GM23338 (cell line): ENCODE data around the gene FBXL2. TPM values are rescaled to one million over a fixed set of nuclear protein-coding genes. Genes with fewer than 3 reads are reported as not detected.

Experiments
- ATAC-seq: fragments of 200-7000 bp; cut with Tn5 transposase; 3 replicates; pipeline ENCODE4 v1.9.1; 2020
- DNase-seq: peaks from one replicate; pipeline ENCODE4 v3.0.0-alpha.2; 2015; ENCODE audit warnings: low spot score
- H2AFZ ChIP-seq: fragments of 200-600 bp; sonication (generic); 2 replicates; pipeline ENCODE4 v1.8.0; 2016; ENCODE audit warnings: antibody characterized with exemption, mild to moderate bottlenecking, moderate library complexity
- H3F3A ChIP-seq: fragments of 200-600 bp; sonication (generic); replicated peaks from 2 replicates; pipeline ENCODE4 v1.8.0; 2017; ENCODE audit warnings: antibody characterized with exemption, mixed run types, low read depth
- H3K27ac ChIP-seq: fragments of 200-600 bp; sonication (generic); 2 replicates; pipeline ENCODE4 v1.6.1; 2016; ENCODE audit warnings: low read depth
- H3K27me3 ChIP-seq: fragments of 200-600 bp; sonication (generic); 2 replicates; pipeline ENCODE4 v1.8.0; 2016; ENCODE audit warnings: mild to moderate bottlenecking, mixed run types, moderate library complexity; ENCODE audit not compliant: insufficient read depth
- H3K36me3 ChIP-seq: fragments of 200-600 bp; sonication (generic); 2 replicates; pipeline ENCODE4 v1.8.0; 2016; ENCODE audit warnings: mild to moderate bottlenecking; ENCODE audit not compliant: insufficient read depth
- H3K4me1 ChIP-seq: fragments of 200-600 bp; sonication (generic); 2 replicates; pipeline ENCODE4 v1.8.0; 2016; ENCODE audit warnings: mild to moderate bottlenecking, moderate library complexity; ENCODE audit not compliant: insufficient read depth
- H3K4me2 ChIP-seq: fragments of 200-600 bp; sonication (generic); 2 replicates; pipeline ENCODE4 v1.7.1; 2017; ENCODE audit warnings: mixed run types
- H3K4me3 ChIP-seq: fragments of 200-600 bp; sonication (generic); 2 replicates; pipeline ENCODE4 v1.6.1; 2016; ENCODE audit warnings: mixed run types
- H3K79me2 ChIP-seq: fragments of 200-600 bp; sonication (generic); replicated peaks from 2 replicates; pipeline ENCODE4 v1.8.0; 2017; ENCODE audit warnings: mild to moderate bottlenecking; ENCODE audit not compliant: insufficient read depth
- H3K9me2 ChIP-seq: fragments of 200-600 bp; sonication (generic); 2 replicates; pipeline ENCODE4 v1.8.0; 2017; ENCODE audit not compliant: insufficient read depth
- H4K20me1 ChIP-seq: fragments of 200-600 bp; sonication (generic); replicated peaks from 2 replicates; pipeline ENCODE4 v1.8.0; 2017; ENCODE audit warnings: mild to moderate bottlenecking; ENCODE audit not compliant: insufficient read depth
- H3K27ac Mint-ChIP-seq: 2 replicates; pipeline ENCODE4 v1.8.0; 2020; ENCODE audit warnings: inconsistent platforms, mild to moderate bottlenecking, moderate library complexity, mixed read lengths
- H3K27me3 Mint-ChIP-seq: 3 replicates; pipeline ENCODE4 v1.8.0; 2022; ENCODE audit warnings: low read depth, mild to moderate bottlenecking, moderate library complexity, mixed read lengths, inconsistent platforms; ENCODE audit not compliant: insufficient read depth, poor library complexity
- H3K36me3 Mint-ChIP-seq: 3 replicates; pipeline ENCODE4 v1.8.0; 2021; ENCODE audit warnings: low read depth, mild to moderate bottlenecking, inconsistent platforms, moderate library complexity, mixed read lengths
- H3K4me1 Mint-ChIP-seq: 3 replicates; pipeline ENCODE4 v1.8.0; 2020; ENCODE audit warnings: mild to moderate bottlenecking, inconsistent platforms, mixed read lengths
- H3K4me3 Mint-ChIP-seq: 3 replicates; pipeline ENCODE4 v1.8.0; 2021; ENCODE audit warnings: moderate library complexity, mild to moderate bottlenecking, inconsistent platforms, mixed read lengths
- H3K9me3 Mint-ChIP-seq: 3 replicates; pipeline ENCODE4 v1.8.0; 2020; ENCODE audit warnings: moderate library complexity, mild to moderate bottlenecking, inconsistent platforms, mixed read lengths
- EZH2 ChIP-seq: fragments of 200-600 bp; sonication (generic); IDR thresholded peaks from one replicate; pipeline ENCODE4 v1.8.0; 2017; ENCODE audit warnings: antibody characterized with exemption, mild to moderate bottlenecking, low read depth; ENCODE audit not compliant: unreplicated experiment
- EZH2phosphoT487 ChIP-seq: fragments of 200-600 bp; sonication (generic); IDR thresholded peaks from one replicate; pipeline ENCODE4 v1.8.1; 2018; ENCODE audit warnings: antibody characterized with exemption; ENCODE audit not compliant: unreplicated experiment
- NANOG ChIP-seq: IDR thresholded peaks from 2 replicates; pipeline ENCODE4 v1.6.1; 2016; ENCODE audit warnings: antibody characterized with exemption, borderline replicate concordance
- POLR2AphosphoS5 ChIP-seq: IDR thresholded peaks from 2 replicates; pipeline ENCODE4 v1.6.1; 2016; ENCODE audit warnings: antibody characterized with exemption, low read depth
- ZNF114 ChIP-seq: fragments of 250-450 bp; sonication (Bioruptor Pico); IDR thresholded peaks from 2 replicates; pipeline ENCODE4 v1.5.0; 2020; ENCODE audit warnings: mild to moderate bottlenecking, moderate library complexity
- ZNF331 ChIP-seq: fragments of 250-450 bp; sonication (Bioruptor Pico); IDR thresholded peaks from 2 replicates; pipeline ENCODE4 v1.5.0; 2020; ENCODE audit warnings: low read depth, mild to moderate bottlenecking, moderate library complexity
- polyA plus RNA-seq: library from polyadenylated mRNA; unstranded; fragments of >200 nt; fragmentation: Nextera tagmentation; extraction: Ambion mirVana; gene quantifications from 2 replicates; pipeline ENCODE4 v1.2.1, GENCODE V29; 2016
- total RNA-seq: library from RNA; depleted of rRNA; stranded (reverse); fragments of >200 nt; shearing (Covaris generic); gene quantifications from 2 replicates; pipeline ENCODE4 v1.2.3, GENCODE V29; 2014
- TF ChIP-seq, protein P1 (sequence below), 2 experiments: fragments of 200-600 bp in 1 of 2; sonication (generic) in 1 of 2; conservative IDR thresholded peaks; 2 replicates each; pipeline versions ENCODE4 v1.5.1 to v1.6.1; 2016 to 2017; ENCODE audit warnings: antibody characterized with exemption in 2 of 2, low read depth in 2 of 2, mild to moderate bottlenecking in 2 of 2, moderate library complexity in 1 of 2
- TF ChIP-seq, protein P2 (sequence below): IDR thresholded peaks from 2 replicates; pipeline ENCODE4 v1.6.1; 2016; ENCODE audit warnings: antibody characterized with exemption
- TF ChIP-seq, protein P3 (sequence below): IDR thresholded peaks from one replicate; pipeline ENCODE4 v1.6.1; 2018; ENCODE audit warnings: antibody characterized with exemption; ENCODE audit not compliant: unreplicated experiment

The FBXL2 gene
- total and polyA plus RNA-seq, 2 experiments from 2014 or later, result 2.8 to 5.7 TPM

DNA sequence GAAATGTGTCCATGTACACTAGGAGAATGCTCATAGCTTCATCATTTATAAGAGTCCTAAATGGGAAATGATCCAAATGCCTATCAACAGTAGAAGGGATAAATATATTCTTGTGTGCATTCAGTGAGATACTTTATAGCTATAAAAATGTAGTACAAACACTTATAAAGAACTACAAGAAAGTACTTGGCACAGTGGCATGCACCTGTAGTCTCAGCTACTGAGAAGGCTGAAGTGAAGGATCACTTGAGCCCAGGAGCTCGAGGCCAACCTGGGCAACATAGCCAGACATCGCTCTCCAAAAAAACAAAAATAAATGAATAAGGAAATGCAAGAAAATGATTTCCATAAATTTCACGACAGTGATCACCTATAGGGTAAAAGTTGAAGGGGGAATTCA lies 3.6 kb upstream of the FBXL2 start:
- H3K27ac ChIP-seq, result no peak overlapping the region
- TF ChIP-seq NANOG (no peak), ZNF114 (CRISPR knock-in tag) (no peak)
- TF ChIP-seq, protein P1, sequence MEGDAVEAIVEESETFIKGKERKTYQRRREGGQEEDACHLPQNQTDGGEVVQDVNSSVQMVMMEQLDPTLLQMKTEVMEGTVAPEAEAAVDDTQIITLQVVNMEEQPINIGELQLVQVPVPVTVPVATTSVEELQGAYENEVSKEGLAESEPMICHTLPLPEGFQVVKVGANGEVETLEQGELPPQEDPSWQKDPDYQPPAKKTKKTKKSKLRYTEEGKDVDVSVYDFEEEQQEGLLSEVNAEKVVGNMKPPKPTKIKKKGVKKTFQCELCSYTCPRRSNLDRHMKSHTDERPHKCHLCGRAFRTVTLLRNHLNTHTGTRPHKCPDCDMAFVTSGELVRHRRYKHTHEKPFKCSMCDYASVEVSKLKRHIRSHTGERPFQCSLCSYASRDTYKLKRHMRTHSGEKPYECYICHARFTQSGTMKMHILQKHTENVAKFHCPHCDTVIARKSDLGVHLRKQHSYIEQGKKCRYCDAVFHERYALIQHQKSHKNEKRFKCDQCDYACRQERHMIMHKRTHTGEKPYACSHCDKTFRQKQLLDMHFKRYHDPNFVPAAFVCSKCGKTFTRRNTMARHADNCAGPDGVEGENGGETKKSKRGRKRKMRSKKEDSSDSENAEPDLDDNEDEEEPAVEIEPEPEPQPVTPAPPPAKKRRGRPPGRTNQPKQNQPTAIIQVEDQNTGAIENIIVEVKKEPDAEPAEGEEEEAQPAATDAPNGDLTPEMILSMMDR (conservative IDR thresholded peaks at IDR 0.05; ENCODE audit: low read depth in 2 of 2), result no peak
- H4K20me1 ChIP-seq, result no peaks in the 10 kb centered on the region
- Mint-ChIP-seq H3K4me1 (peaks cover 5% of the 10 kb centered on the region), H3K27me3 (no peaks in the 10 kb centered on the region), H3K4me3 (no peak overlapping the region), H3K36me3 (0 out of 3 replicates have a peak, but pooled peaks cover 4% of the 10 kb centered on the region), H3K27ac (no peak overlapping the region), H3K9me3 (peaks cover 20% of the 10 kb centered on the region)
- no peak overlapping the region for H3K4me2 ChIP-seq
- H2AFZ ChIP-seq, result no peak overlapping the region
- H3K4me1 ChIP-seq, result peaks cover 5% of the 10 kb centered on the region; the same call in 1 of the 2 replicates
- ATAC-seq, result no peak
- no peak for DNase-seq
- no peaks in the 10 kb centered on the region for H3F3A ChIP-seq
- no peaks in the 10 kb centered on the region for H3K36me3 ChIP-seq
- H3K79me2 ChIP-seq, result no peaks in the 10 kb centered on the region
- H3K4me3 ChIP-seq, result no peak overlapping the region
- H3K9me2 ChIP-seq, result no peaks in the 10 kb centered on the region
- H3K27me3 ChIP-seq, result no peaks in the 10 kb centered on the region

DNA sequence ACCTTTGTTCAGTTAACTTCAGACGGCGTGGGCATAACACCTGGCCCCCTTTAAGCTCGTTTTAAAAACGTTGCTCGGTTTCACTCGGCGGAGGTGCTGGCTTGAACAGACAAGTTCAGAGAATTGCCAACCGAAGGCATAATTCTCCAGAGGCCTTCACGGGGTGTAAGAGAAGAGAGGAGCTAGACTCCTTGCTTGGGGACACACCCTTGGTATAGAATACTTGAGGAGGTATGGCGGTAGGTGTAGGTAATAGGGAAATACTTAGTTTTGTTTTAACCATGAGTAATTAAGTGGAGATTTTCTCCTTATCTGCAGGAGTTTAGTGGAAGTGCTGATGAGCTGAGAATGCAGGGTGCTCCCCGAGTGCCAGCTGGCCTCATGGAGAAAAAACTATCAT lies 921 bp downstream of the FBXL2 start:
- Histone ChIP-seq H3K4me1 (peaks cover 5% of the 10 kb centered on the region; the same call in 1 of the 2 replicates), H3K4me3 (peak overlapping the region; percentile 80), H3K9me2 (no peaks in the 10 kb centered on the region), H3K27ac (no peak overlapping the region), H4K20me1 (no peaks in the 10 kb centered on the region), H3K4me2 (peak overlapping the region; percentile 98), H3K36me3 (no peaks in the 10 kb centered on the region), H3F3A (no peaks in the 10 kb centered on the region), H2AFZ (peak overlapping the region; percentile 77), H3K27me3 (no peaks in the 10 kb centered on the region), H3K79me2 (no peaks in the 10 kb centered on the region)
- Mint-ChIP-seq H3K4me3 (peak overlapping the region; percentile 67), H3K27ac (no peak overlapping the region), H3K4me1 (peaks cover 7% of the 10 kb centered on the region; the same call in 2 of the 3 replicates), H3K27me3 (no peaks in the 10 kb centered on the region), H3K9me3 (peaks cover 9% of the 10 kb centered on the region), H3K36me3 (no peaks in the 10 kb centered on the region)
- ATAC-seq (peak; percentile 8; the same call in 2 of the 3 replicates), DNase-seq (peak; percentile 21)
- TF ChIP-seq ZNF331 (CRISPR knock-in tag), result no peak
- TF ChIP-seq, protein P2, sequence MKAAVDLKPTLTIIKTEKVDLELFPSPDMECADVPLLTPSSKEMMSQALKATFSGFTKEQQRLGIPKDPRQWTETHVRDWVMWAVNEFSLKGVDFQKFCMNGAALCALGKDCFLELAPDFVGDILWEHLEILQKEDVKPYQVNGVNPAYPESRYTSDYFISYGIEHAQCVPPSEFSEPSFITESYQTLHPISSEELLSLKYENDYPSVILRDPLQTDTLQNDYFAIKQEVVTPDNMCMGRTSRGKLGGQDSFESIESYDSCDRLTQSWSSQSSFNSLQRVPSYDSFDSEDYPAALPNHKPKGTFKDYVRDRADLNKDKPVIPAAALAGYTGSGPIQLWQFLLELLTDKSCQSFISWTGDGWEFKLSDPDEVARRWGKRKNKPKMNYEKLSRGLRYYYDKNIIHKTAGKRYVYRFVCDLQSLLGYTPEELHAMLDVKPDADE, result no peak
- no peak for TF ChIP-seq POLR2AphosphoS5
- TF ChIP-seq EZH2, result no peak

DNA sequence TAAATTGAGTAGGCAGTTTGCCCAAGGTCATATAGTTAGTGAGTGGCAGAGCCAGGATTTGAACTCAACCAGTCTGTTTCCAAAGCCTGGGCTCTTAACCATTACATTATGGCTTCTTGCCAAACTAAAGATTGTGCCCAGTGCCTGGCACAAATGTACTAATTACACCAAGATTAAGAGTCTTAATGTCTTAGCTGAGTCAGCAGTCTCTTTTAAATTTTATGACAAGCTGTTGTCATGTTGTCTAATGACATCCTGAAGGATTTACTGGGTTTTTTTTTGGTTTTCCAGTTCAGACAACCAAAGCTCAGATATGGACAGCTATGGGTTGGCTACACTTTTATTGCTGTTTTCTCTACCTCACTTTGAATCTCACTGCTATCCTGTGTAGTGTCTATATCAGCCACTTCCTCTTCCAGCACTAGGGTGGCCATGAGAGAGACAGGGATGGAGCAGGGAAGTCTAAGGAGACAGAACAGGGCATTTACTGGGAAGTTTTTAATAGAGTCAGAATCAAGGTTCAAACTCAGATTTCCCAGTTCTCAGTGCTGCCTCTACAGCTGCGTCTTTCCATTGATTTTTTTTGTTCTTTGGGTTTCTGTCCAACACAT lies 10.5 kb downstream of the FBXL2 start:
- Mint-ChIP-seq H3K9me3 (peaks cover 40% of the 10 kb centered on the region), H3K27ac (no peak overlapping the region), H3K36me3 (peaks cover 4% of the 10 kb centered on the region; the same call in 1 of the 3 replicates), H3K4me3 (no peak overlapping the region), H3K4me1 (peaks cover 6% of the 10 kb centered on the region), H3K27me3 (peaks cover 6% of the 10 kb centered on the region)
- Histone ChIP-seq H3K27me3 (no peaks in the 10 kb centered on the region), H4K20me1 (no peaks in the 10 kb centered on the region), H3F3A (no peaks in the 10 kb centered on the region), H3K79me2 (no peaks in the 10 kb centered on the region), H3K9me2 (no peaks in the 10 kb centered on the region), H3K4me3 (no peak overlapping the region), H2AFZ (no peak overlapping the region), H3K4me1 (no peaks in the 10 kb centered on the region), H3K36me3 (no peaks in the 10 kb centered on the region), H3K27ac (no peak overlapping the region), H3K4me2 (no peak overlapping the region)
- DNase-seq, result no peak
- ATAC-seq, result no peak
- no peak for TF ChIP-seq POLR2AphosphoS5
- no peak for TF ChIP-seq EZH2phosphoT487
- TF ChIP-seq, protein P3, sequence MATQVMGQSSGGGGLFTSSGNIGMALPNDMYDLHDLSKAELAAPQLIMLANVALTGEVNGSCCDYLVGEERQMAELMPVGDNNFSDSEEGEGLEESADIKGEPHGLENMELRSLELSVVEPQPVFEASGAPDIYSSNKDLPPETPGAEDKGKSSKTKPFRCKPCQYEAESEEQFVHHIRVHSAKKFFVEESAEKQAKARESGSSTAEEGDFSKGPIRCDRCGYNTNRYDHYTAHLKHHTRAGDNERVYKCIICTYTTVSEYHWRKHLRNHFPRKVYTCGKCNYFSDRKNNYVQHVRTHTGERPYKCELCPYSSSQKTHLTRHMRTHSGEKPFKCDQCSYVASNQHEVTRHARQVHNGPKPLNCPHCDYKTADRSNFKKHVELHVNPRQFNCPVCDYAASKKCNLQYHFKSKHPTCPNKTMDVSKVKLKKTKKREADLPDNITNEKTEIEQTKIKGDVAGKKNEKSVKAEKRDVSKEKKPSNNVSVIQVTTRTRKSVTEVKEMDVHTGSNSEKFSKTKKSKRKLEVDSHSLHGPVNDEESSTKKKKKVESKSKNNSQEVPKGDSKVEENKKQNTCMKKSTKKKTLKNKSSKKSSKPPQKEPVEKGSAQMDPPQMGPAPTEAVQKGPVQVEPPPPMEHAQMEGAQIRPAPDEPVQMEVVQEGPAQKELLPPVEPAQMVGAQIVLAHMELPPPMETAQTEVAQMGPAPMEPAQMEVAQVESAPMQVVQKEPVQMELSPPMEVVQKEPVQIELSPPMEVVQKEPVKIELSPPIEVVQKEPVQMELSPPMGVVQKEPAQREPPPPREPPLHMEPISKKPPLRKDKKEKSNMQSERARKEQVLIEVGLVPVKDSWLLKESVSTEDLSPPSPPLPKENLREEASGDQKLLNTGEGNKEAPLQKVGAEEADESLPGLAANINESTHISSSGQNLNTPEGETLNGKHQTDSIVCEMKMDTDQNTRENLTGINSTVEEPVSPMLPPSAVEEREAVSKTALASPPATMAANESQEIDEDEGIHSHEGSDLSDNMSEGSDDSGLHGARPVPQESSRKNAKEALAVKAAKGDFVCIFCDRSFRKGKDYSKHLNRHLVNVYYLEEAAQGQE, result no peak
- no peak for TF ChIP-seq ZNF114 (CRISPR knock-in tag)
